Endothelial cell of umbilical vein (primary cell): ENCODE measurements around the gene PEX5L. TPM values are rescaled to one million over a fixed set of nuclear protein-coding genes. Genes with fewer than 3 reads are reported as not detected.

Source experiments
- BruUV-seq: library from RNA; stranded (reverse); fragments of 400-500 nt; replicated peaks from 2 replicates; lab custom pipeline; 2021; lab: Mats Ljungman, UMichigan
- CTCF ChIA-PET: fragments of 300-600, 350-600 bp; sonication (Branson Sonifier 250); formaldehyde crosslinking; loops from one replicate; lab custom pipeline; 2021; ENCODE audit warnings: antibody characterized with exemption, inconsistent platforms; lab: Charles Lee
- POLR2A ChIA-PET: fragments of 300-600, 350-600 bp; sonication (Branson Sonifier 250); formaldehyde crosslinking; loops from one replicate; lab custom pipeline; 2021; ENCODE audit warnings: antibody characterized with exemption, inconsistent platforms; lab: Charles Lee
- DNase-seq: peaks from one replicate; pipeline ENCODE4 v3.0.0-alpha.2; 2011; ENCODE audit warnings: low read depth, low spot score
- FAIRE-seq: peaks from 2 replicates; lab custom pipeline; 2011; peaks lifted over from hg19 to GRCh38; lab: Jason Lieb, UNC
- H2AFZ ChIP-seq: 2 replicates; pipeline ENCODE4 v1.6.0; 2012; ENCODE audit warnings: low read depth, low read length, control low read depth, inconsistent platforms
- H3K27ac ChIP-seq: 2 replicates; pipeline ENCODE4 v1.5.1; 2011; ENCODE audit warnings: low read depth, mild to moderate bottlenecking, control low read depth, low read length, moderate library complexity; ENCODE audit not compliant: insufficient read depth
- H3K27me3 ChIP-seq, 2 experiments: 2 replicates each; pipeline versions ENCODE4 v1.6.0 to v1.6.1; 2011; ENCODE audit warnings: low read length in 2 of 2, mixed read lengths in 1 of 2; ENCODE audit not compliant: control insufficient read depth in 2 of 2, insufficient read depth in 2 of 2
- H3K36me3 ChIP-seq, 2 experiments: 2 replicates in 1 of 2; 3 replicates in 1 of 2; pipeline ENCODE4 v1.5.1; 2011; ENCODE audit warnings: low read length in 2 of 2, mild to moderate bottlenecking in 1 of 2, moderate library complexity in 1 of 2; ENCODE audit not compliant: control insufficient read depth in 2 of 2, insufficient read depth in 2 of 2; ENCODE audit errors: extremely low read depth in 1 of 2
- H3K4me1 ChIP-seq: 3 replicates; pipeline ENCODE4 v1.5.1; 2011; ENCODE audit warnings: mild to moderate bottlenecking, low read length; ENCODE audit not compliant: control insufficient read depth, insufficient read depth; ENCODE audit errors: extremely low read depth
- H3K4me2 ChIP-seq: 2 replicates; pipeline ENCODE4 v1.6.1; 2011; ENCODE audit warnings: low read length, control low read depth, mixed read lengths; ENCODE audit not compliant: insufficient read depth
- H3K4me3 ChIP-seq, 3 experiments: fragments of 200-600 bp in 1 of 3; sonication (generic), shearing (Covaris generic) in 1 of 3; replicated peaks in 1 of 3; 2 replicates each; pipeline ENCODE4 v1.5.1; 2011 to 2016; ENCODE audit warnings: control low read depth in 3 of 3, low read length in 3 of 3, mild to moderate bottlenecking in 2 of 3, inconsistent platforms in 1 of 3, low read depth in 1 of 3, moderate library complexity in 1 of 3; ENCODE audit not compliant: insufficient read depth in 1 of 3
- H3K79me2 ChIP-seq: 2 replicates; pipeline ENCODE4 v1.6.0; 2012; ENCODE audit warnings: low read length, inconsistent platforms; ENCODE audit not compliant: control insufficient read depth, insufficient read depth
- H3K9ac ChIP-seq: replicated peaks from 2 replicates; pipeline ENCODE3; 2011; ENCODE audit warnings: low read length, control low read depth; ENCODE audit not compliant: insufficient read depth; ENCODE audit errors: extremely low read depth
- H3K9me1 ChIP-seq: replicated peaks from 3 replicates; pipeline ENCODE4 v1.6.0; 2011; ENCODE audit warnings: mild to moderate bottlenecking, low read length; ENCODE audit not compliant: control insufficient read depth, insufficient read depth; ENCODE audit errors: extremely low read depth
- H3K9me3 ChIP-seq: replicated peaks from 2 replicates; pipeline ENCODE4 v1.5.1; 2012; ENCODE audit warnings: low read length, inconsistent platforms; ENCODE audit not compliant: control insufficient read depth, insufficient read depth
- H4K20me1 ChIP-seq: replicated peaks from 2 replicates; pipeline ENCODE3; 2011; ENCODE audit warnings: mild to moderate bottlenecking, low read length; ENCODE audit not compliant: control insufficient read depth, insufficient read depth; ENCODE audit errors: extremely low read depth
- EZH2 ChIP-seq: IDR thresholded peaks from 2 replicates; pipeline ENCODE4 v1.6.1; 2012; ENCODE audit warnings: borderline replicate concordance, low read depth, mild to moderate bottlenecking, moderate library complexity, low read length, inconsistent platforms; ENCODE audit not compliant: severe bottlenecking
- FOS ChIP-seq: IDR thresholded peaks from 2 replicates; pipeline ENCODE4 v1.6.1; 2011; ENCODE audit warnings: mild to moderate bottlenecking, low read length, moderate library complexity, borderline replicate concordance; ENCODE audit not compliant: insufficient read depth
- GATA2 ChIP-seq: IDR thresholded peaks from 2 replicates; pipeline ENCODE4 v1.7.0; 2011; ENCODE audit warnings: low read depth, mild to moderate bottlenecking, moderate library complexity, mixed read lengths, low read length; ENCODE audit not compliant: insufficient read length, insufficient read depth
- JUN ChIP-seq: IDR thresholded peaks from 2 replicates; pipeline ENCODE4 v1.6.1; 2011; ENCODE audit warnings: borderline replicate concordance, low read depth; ENCODE audit not compliant: insufficient read length, insufficient read depth
- MYC ChIP-seq: IDR thresholded peaks from one replicate; pipeline ENCODE4 v1.6.1; 2011; ENCODE audit warnings: mild to moderate bottlenecking, low read depth, low read length
- POLR2A ChIP-seq: IDR thresholded peaks from 2 replicates; pipeline ENCODE4 v1.6.1; 2012; ENCODE audit warnings: low read depth, mild to moderate bottlenecking, control low read depth, low read length
- POLR2AphosphoS5 ChIP-seq: IDR thresholded peaks from 2 replicates; pipeline ENCODE4 v1.6.1; 2012; ENCODE audit warnings: low read depth, mild to moderate bottlenecking, control low read depth, low read length, moderate library complexity; ENCODE audit not compliant: insufficient read depth
- dilution Hi-C: fragments of 300-500 bp; cut with MboI; formaldehyde crosslinking; loops from one replicate; pipeline ENCODE4 v1.15.0; 2019; ENCODE audit warnings: low sequenced_read_pairs; ENCODE audit not compliant: extremely low pct_ligation_motif_present
- intact Hi-C: fragments of 100-400 bp; cut with micrococcal nuclease; formaldehyde crosslinking; loops from one replicate; pipeline ENCODE4 v1.10.0; 2022
- polyA plus RNA-seq, 4 experiments: library from polyadenylated mRNA; depleted of rRNA in 3 of 4; stranded (reverse) in 3 of 4; unstranded in 1 of 4; fragments of >200 nt; gene quantifications; 2 replicates each; pipeline versions ENCODE4 v1.2.1 to v1.2.3, GENCODE V29; 2011 to 2012; ENCODE audit warnings: missing spikeins in 1 of 4
- total RNA-seq: library from RNA; stranded (reverse); gene quantifications from 2 replicates; pipeline ENCODE4 v1.2.3, GENCODE V29; 2021
- TF ChIP-seq, protein P1 (sequence below): IDR thresholded peaks from 2 replicates; pipeline ENCODE4 v1.6.1; 2011; ENCODE audit not compliant: insufficient read depth, insufficient read length
- TF ChIP-seq, protein P2 (sequence below), 2 donors: IDR thresholded peaks; 1 replicate in 1 of 2; 2 replicates in 1 of 2; pipeline ENCODE4 v1.5.1; 2011; ENCODE audit warnings: low read length in 2 of 2, mild to moderate bottlenecking in 2 of 2, moderate library complexity in 2 of 2, control low read depth in 1 of 2, inconsistent platforms in 1 of 2, low read depth in 1 of 2; ENCODE audit not compliant: insufficient read depth in 1 of 2; ENCODE audit errors: extremely low read depth in 1 of 2

PEX5L gene
- total and polyA plus RNA-seq, 2 donors (not counting 3 experiments of a cell fraction or from before 2014, with no cell fraction given) = not detected

DNA sequence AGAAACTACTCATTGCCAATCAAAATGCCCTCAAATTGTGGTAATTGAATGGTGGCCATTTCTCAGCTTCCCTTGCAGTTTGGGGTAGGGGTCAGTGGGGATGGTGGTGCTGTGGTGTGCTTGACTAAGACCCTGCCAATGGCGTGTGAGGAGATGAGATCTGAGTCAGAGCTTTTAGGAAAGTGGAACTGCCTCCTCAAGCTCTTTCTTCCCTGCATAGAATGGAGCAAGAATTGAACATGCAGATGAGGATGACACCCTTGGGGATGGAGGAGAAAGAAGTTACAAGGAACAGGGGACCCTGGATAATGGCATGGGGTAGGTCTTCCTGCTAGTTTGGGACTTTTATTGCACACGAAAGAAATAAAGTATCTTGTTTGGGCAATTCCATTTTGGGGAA is 188.0 kb downstream of the PEX5L start:
- BruUV-seq = no TSS peak
- Histone ChIP-seq H3K4me3 (no peak overlapping the region), H3K27ac (no peak overlapping the region), H3K9me1 (no peaks in the 10 kb centered on the region), H4K20me1 (no peaks in the 10 kb centered on the region), H3K4me2 (no peak overlapping the region), H3K79me2 (no peaks in the 10 kb centered on the region), H2AFZ (no peak overlapping the region), H3K9ac (no peak overlapping the region), H3K4me1 (no peaks in the 10 kb centered on the region), H3K36me3 (no peaks in the 10 kb centered on the region), H3K27me3 (peaks cover 0 to 2% of the 10 kb centered on the region in 2 experiments), H3K9me3 (no peaks in the 10 kb centered on the region)
- no peak for TF ChIP-seq POLR2A
- TF ChIP-seq, protein P1, sequence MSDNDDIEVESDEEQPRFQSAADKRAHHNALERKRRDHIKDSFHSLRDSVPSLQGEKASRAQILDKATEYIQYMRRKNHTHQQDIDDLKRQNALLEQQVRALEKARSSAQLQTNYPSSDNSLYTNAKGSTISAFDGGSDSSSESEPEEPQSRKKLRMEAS = no peak
- no peak for TF ChIP-seq POLR2AphosphoS5
- no peak for TF ChIP-seq MYC
- no peak for TF ChIP-seq EZH2
- no peak for TF ChIP-seq GATA2
- TF ChIP-seq FOS = no peak
- no peak for TF ChIP-seq JUN
- TF ChIP-seq, protein P2, sequence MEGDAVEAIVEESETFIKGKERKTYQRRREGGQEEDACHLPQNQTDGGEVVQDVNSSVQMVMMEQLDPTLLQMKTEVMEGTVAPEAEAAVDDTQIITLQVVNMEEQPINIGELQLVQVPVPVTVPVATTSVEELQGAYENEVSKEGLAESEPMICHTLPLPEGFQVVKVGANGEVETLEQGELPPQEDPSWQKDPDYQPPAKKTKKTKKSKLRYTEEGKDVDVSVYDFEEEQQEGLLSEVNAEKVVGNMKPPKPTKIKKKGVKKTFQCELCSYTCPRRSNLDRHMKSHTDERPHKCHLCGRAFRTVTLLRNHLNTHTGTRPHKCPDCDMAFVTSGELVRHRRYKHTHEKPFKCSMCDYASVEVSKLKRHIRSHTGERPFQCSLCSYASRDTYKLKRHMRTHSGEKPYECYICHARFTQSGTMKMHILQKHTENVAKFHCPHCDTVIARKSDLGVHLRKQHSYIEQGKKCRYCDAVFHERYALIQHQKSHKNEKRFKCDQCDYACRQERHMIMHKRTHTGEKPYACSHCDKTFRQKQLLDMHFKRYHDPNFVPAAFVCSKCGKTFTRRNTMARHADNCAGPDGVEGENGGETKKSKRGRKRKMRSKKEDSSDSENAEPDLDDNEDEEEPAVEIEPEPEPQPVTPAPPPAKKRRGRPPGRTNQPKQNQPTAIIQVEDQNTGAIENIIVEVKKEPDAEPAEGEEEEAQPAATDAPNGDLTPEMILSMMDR (IDR thresholded peaks at IDR 0.05; ENCODE audit: extremely low read depth in 1 of 2, insufficient read depth in 1 of 2, low read depth in 1 of 2, low read length in 2 of 2) = no peak
- CTCF ChIA-PET = interaction anchor here (0.7 to 1.8 kb wide), 3 partner anchors 9 to 37 kb away, joined by 3 to 6 read pairs (median 3); no protein-coding TSS in a partner anchor
- FAIRE-seq (no peak), DNase-seq (no peak)
- POLR2A ChIA-PET = interaction anchor here (0.7 kb wide), 1 partner anchor 117 kb away, joined by 4 read pairs; no protein-coding TSS in a partner anchor
- intact Hi-C loops = no loop called here
- dilution Hi-C loops = no loop called here
